GM21515 (cell line): Measurements from ENCODE around the gene ASB10.

ENCODE experiments used
- ATAC-seq: cut with Tn5 transposase; IDR thresholded peaks from one replicate; pipeline ENCODE4 v1.9.1; 2021; ENCODE audit not compliant: unreplicated experiment

Gene ASB10

DNA sequence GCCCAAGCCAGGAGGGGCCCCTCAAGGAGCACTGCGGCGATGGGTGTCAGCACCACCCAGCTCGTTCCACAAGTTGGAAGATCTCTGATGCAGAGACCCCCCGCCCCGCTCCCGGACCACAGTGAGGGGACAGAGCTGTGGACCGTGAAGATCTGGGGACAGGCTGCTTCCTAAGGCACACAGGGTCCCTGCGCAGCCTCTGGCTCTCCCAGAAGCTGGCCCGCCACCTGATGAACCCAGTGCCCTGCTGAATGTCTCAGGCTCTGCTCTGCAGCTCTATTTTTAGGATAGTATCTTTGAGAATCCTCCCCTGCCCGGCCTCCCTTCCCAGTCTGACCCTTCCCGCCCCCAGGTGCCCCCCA, 49.3 kb downstream of the ASB10 start:
- no peak for ATAC-seq

DNA sequence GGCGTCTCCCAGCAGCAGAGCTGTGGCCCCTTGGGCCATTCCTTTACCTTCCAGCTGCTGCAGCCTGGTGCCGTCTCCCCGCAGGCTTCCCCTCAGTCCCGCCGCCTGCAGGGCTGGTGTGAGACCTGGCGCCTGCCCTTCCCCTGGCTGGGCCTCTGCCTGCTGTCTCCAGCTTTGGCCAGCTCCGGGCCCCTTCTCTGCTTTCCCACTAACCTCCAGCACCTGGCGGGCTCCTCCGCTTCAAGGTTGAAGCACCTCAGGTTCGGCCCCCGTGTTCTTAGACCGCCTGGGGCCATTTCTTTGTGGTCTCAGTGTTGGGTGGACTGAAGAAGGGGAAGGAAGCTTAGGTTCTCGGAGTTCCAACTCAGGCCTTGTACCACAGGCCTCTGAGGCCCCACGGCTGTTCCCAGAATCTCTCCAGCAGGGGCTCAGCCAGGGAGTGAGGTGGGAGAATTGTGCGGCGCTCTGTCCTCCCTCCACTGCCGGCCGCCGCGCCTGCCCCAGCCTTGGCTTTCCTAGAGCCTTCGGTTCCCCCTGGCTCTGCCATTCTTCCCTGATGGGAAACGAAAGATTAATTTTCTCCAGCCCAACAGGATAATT, 49.9 kb downstream of the ASB10 start:
- ATAC-seq = no peak

DNA sequence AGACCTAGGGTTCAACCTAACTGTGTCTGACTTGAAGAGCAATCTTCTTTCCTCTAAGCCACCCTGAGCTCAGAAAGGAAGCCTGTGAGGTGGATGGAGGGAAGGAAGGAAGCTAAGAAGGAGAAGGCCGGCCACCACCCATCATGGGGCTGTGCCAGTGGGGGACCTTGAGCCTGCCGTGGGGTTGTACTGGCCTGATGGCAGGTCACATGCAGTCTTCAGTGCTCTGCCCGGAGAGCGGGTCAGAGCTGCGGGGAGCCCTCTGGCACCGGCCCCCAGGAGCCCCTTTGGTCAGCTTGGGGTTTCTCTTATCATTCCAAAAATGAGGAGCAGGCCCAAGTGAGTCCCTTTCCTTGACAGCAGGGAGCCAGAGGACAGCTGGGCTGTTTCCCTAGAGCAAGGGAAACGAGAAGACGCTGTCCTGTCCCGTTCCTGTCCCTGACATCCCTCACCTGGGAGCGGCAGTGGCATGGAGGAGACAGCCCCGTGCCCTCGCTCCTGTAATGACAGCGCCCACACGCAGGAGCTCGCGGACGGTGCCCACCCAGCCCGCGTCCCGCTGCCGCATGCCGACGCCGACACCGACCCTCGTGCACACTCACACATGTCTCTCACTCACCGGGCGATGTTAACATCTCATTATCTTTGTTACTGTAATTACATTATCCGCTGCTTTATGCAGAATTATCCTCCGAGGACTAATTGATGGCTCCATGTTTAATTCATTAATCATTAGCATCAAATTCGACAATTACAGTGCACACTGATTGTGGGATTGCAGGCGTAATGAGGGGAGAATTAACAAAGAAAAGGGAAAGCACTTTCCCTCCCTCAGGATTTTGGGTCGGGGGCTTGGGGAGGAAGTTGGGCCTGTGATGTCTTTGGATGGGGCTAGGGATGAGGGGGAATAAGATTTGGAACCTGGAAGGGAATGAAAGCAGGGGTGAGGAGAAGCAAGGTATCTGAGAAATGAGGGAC, 50.9 kb downstream of the ASB10 start:
- no peak for ATAC-seq

DNA sequence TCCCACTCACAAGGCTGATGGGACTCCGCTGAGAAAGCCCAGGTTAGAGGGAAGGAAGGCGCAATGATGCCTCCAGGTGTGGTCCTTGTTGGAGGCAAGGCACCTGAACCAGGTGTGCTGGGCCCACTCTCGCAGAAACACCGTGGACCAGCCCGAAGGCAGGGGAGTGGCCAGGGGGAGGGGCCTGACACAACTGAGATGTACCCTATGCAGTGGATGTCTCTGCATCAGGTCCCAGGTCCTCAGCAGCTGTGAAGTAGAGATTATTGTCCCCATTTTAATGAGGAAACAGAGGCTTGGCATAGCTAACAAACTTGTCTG, 51.6 kb downstream of the ASB10 start:
- no peak for ATAC-seq

DNA sequence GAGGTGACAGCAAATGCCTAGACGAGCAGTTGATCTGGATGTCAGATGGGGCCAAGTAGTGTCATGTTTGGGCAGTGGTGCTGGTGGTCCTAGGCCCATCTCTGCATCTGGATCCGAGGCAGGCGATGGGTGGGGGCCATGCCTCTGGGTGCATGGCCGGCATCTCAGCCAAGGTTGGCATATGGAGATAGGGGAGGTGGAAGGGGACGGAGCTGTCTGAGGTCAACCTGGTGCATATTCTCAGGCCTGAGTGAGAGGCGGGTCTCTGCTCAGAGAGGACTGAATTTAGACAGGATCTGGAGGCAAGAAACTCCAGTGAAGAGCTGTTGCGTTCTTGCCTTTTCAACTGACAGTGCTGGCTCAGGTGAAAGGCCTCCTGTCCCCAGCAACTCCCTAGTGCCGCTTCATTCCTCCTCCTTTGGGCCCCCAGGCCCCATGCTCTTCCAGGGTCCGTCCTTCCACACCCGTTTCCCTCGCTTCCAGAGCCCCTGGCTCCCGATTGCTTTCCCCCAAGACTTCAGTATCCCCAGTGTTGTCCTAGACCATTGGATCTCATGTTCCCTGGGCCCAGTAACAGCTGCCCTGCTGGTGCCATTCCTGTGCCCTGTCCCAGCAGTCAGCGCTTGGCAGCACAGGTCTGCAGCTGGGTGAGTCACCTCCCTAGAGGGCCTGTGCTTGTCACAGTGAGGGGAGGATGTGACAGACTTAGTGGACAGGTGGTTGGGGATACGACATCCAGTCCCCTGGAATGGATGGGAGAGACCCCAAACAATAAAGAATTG, 52.1 kb downstream of the ASB10 start:
- no peak for ATAC-seq

DNA sequence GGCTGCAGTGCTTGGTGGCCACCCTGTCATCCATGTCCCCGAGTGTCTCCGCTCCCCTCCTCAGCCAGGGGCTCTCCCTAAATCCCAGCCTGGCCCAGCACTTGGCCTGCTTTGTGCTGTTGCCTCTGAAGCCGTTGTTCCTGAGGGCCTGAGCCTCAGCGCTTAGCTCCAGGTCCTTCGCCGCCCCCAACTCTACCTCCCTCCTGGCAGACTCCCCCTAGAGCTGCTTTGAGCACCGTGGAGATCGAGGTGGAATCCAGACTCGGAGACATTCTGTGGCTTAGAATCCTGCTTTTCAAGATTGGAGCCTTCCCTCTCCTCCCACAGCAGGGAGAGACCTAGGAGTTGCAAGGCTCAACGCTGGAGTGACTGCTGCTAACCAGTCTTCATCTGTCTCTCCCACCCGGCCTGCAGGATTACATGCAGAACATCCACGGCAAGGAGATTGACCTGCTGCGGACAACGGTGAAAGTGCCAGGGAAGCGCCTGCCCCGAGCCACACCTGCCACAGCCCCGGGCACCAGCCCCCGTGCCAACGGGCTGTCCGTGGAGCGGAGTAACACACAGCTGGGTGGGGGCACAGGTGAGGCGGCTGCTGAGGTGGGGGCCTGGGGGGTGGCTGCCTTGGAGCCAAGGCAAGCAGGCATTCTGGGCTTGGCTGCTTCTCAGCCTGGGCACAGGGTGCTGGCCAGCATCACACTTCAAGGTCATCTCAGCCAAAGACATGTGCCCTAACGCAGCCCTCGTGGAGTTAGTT, 52.9 kb downstream of the ASB10 start:
- no peak for ATAC-seq

DNA sequence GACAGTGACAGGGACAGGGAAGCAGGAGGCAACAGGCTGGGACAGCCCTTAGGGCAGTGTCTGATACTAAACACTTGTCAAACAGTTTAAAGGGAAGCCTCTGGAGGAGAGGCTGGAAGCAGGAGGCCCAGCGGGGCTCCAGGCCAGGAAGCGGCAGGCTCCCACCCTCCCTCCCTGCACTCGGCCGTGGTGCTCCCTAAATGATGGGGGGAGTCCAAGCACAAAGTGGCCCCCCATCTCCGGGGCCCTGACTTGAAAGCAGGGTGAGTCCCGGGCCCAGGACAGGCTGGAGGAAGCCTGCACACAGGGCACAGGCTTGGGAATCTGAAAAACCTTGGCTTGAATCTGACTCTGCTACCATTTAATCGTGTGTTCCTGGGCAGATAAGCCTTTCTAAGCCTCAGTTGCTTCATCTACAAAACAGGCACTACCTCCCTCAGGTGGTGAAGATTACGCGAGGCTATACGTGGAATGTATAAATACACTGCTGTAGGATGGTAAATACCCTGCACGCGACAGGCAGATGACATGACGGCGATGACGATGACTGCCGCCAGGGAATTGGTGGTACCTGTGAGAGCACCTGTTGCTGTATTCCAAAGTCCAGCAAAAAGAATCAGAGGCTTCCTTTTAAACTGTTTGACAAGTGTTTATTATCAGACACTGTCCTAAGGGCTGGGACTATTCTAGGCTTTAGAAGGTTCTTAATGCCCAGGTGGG, 53.6 kb downstream of the ASB10 start:
- ATAC-seq = no peak

DNA sequence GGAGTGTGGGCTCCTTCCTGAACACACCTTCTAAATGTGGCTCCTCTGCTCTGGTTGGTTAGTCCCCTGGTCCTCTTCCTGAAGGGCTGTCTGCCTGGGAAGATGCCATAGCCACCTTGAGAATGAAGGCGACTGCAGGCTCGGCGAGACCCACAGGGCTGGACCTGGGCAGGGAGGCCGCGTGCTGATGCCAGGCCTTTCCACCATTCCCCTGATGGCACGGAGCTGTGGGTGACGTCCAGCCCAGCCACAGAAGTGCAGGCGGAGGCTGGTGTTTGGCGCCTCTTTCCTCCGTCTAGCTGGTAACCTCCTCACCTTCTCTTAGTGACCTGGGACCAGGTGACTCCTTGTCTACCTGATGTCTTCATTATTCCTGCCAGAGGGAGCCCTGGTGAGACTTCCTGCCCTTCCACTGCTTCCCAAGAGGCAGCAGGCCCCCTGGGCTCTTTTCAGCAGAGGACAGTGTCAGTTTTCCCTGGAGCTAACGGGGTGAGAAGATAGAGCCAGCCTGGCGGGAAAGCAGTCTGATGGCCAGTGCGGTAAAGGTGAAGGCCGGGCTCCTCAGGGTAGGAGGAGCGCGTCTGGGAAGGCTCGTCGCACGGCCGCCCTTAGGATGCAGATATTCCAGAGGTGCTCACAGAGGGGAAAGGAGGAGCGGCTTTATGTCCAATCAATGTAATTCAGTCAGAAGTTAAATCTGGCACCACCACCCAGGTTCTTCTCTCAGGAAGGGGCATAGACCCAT, 54.4 kb downstream of the ASB10 start:
- ATAC-seq = no peak

DNA sequence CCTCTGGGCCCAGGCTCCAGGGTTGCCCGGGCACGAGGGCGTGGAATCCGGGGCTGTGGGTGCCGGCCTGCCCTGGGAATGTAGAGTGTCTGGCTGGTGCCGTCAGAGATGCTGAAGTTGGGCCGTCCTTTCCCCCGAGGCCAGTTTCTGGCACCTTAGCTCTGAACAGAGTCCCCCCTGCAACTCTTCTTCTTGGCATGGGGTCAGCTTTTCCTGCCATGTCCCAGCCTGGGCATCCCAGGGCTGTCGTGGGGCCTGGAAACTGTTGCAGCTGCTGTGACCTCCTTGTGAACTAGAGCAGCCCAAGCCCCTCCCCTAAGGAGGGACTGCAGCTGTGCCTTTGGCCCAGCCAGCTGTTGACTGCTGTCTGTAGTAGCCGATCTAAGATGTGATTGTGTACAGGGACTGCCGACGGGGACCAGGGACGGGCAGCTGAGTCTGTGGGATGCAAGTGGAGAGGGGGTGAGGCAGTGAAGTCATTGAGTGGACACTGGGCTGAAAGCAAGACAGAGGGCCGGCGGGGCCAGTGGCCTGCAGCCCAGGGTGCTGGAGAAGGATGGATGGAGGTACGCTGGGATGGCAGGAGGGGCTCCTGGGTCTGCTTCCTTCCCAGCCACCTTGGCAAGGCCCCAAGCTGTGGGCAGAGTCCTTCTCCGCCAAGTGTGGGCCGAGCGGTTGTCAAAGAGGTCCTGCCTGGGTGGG, 55.3 kb downstream of the ASB10 start:
- ATAC-seq = no peak

DNA sequence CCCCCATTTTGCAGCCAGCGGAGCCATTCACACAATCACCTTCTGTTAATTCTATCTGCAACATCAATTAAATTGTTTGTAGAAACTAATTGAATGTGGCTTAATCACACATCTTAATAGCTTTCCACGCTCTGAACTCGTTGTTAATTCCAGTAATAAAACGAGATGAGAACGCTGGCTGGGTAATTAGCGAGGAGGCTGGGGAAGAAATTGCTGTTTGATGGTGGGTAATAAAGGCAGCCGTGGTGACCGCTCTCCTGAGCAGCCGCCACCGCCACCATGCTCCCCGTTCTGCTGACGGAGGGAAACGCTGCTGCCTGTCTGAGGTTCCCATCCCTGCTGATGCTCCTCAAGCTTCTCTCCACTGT, 55.8 kb downstream of the ASB10 start:
- no peak for ATAC-seq

DNA sequence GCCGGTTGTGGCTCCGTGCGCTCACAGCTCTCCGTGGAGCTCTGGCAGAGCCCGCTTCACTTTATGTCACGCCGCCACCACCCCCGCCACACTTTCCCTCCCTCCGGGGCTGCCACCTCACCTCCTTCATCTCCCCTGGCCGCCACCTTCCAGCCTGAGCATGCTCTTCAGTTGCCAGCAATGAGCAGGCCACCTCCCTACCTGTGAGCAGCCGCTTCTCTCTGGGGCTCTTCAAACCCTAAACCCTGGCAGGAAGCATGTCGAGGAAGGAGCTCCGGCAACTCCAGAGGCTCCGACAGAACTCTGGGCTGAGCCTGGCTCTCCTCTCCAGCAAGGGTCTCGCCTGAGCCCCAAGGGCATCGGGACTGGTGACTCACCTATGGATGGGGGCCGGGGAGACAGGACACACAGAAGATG, 56.3 kb downstream of the ASB10 start:
- no peak for ATAC-seq

DNA sequence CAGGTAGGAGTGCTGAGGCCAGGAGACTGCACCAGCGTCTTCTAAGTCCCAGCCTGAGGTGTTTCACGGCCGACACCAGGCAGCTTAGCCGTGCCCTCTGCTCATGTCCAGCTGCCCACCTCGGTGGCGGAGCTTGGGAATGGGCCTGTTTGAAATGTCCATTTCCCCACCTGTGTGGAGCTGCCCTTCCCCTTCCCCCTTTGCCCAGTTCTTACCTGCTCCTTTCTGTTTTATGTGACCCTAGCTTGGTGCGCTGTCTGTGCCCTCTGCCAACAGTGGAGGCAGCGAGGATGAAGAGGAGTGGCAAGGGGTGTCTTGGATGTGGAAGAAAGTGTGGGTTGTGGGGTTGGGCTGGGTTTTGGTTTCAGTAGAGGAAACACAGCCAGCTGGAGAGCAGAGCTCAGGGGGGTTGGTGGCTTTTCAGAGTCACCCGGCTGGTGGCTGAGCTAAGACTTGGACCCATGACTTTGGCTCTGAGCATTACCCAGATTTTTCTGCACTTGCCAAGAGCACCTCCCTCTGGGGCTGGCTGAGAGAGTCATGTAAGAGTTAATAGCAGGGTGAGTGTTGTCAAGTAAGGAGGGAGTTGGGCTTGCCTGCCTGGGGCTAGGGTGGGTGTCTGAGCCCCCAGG, 57.0 kb downstream of the ASB10 start:
- ATAC-seq = no peak

DNA sequence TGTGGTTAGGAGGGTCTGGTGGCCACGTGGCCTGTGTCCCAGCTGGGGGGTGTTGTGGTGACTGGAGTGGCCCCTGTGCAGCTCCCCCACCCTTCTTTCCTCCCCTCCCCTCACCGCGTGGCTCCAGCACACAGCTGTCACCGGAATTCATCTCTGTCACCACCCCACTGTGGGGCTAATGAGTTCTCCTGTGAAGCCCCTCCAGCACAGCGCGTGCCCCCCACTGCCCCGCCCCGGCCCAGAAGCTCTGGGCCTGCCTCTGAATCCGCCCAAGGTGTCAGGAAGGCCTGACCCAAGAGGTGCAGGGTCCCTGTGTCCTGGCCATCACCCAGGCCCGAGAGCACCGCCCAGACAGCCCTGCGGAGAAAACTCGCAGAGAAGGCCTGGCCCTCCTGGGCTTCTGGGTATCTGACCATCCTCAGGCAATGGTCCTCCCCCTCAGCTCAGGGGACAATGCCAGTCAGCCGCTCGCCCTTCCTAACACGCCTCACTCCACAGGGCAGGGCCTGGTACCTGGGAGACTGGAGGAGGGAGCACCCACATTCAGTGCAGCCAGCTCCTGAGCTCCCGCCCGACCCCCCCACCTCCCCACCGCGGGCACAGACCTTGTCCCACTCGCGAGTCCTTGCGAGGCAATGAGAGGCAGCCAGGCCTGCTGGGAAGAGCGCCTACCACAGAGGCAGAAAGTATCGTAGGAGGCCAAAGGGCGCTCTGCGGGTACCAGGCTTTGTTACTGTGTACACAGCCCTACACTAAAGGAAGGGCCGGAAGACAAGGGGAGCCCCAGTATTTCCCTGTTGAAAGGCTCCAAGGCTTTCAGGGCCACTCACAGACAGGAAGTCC, 57.7 kb downstream of the ASB10 start:
- ATAC-seq = no peak

DNA sequence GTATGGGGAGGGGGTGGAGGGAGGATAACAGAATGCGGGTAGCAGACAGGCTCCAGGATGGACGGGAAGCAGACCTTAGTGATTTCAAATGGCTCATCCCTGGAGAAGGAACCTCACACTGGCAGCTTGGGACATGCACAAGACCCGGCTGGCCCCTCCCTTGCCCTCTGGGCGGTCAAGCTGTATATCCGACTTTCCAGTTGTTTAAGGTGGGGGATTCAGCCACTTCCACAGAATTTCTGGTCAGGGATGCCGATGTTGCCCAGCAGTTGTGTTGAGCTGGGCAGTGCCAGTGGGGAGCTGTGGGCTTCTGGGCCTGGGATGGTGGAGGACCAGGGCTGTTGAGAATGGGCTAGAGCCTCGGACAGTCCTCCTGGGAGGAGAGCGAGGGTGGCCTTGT, 58.3 kb downstream of the ASB10 start:
- no peak for ATAC-seq

DNA sequence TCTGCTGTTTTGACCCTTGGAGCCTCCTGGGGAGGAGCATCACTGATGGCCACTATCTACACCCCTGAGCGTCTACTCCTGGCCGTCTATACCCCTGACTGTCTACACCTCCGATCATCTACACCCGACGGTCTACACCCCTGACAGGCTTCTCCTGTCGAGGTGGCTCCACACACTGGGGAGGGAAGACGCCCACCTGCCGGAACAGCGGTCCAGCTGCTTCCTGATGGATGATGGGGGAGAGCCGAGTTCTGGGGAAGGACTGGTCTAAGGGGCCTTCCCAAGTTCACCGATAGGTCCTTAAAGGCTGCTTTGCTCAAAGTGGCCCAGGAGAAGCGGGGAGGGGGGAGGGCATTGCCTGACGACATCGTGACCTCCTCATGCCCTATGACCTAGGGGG, 58.9 kb downstream of the ASB10 start:
- no peak for ATAC-seq

DNA sequence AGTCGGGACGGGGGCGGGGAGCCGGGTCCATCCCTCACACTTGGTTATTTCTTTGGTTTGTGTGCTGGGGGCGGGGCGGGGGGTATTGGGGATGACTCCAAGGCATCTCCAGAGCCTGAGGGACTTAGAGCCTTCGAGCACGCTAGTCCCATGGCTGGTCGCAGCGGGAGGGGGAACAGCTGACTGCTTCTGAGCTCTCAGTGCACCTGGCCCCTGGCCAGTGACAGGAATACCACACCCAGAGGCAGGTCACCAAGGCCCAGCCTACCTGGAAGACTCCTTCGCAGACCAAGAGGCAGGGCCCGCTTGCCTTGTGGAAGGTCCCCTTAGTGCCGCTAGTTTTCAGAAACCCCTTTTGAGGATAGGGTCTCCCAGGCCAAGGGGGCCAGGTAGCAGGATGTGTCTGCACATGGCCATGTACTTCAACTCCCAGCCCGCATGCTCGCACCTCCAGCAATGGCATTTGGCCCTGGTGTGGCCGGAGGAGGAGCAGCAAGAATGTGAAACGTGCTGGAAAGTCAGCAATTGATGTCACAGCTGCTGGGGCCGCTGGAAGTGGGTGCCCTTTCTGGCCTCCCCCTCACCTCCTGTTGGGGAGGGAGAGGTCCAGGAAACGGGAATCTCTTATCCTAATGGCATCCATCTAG, 60.4 kb downstream of the ASB10 start:
- ATAC-seq = no peak

DNA sequence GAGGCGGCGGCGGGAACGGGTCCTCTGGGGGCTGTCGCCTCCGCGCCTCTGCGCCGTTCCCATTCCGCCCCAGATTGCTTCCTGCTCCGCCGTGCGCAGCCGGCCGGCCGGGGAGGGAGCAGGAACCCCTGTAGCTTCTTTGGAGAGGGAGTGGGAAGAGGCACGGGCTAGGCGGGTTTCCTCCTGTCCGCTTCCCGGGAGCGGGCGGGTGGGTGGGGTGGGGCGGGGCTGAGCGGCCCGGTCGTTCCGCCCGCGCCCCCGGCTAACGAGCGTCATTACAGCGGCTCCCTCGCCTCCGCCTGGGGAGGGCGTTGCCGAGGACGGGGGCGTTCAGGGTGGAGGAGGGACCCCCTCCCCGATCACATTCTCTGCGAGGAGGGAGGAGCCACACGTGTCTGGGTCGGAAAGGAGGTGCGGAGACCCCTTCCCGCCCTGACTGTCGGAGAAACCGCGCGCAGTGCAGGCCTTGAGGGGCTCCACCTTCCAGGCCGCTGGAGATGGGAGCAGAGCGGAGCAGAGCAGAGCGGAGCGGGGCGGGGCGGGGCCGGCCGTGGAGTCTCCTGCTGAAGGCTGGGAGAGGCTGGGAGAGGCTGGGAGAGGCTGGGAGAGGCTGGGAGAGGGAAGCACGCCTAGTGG, 61.1 kb downstream of the ASB10 start:
- no peak for ATAC-seq
